Measurements from ENCODE around the gene TMA7B. TPM values are rescaled to one million over a fixed set of nuclear protein-coding genes. Genes with fewer than 3 reads are reported as not detected.

TMA7B gene
- total RNA-seq, 1 donor from 2014 or later: not detected

GRCh38 chr22:39933741-39934140 is 26.5 kb upstream of the TMA7B start:
- H3K27ac Mint-ChIP-seq (ENCODE audit: unreplicated experiment): no peak overlapping the region
- H3K4me1 Mint-ChIP-seq: peaks cover 36% of the 10 kb centered on the region
- TF ChIP-seq CTCF (conservative IDR thresholded peaks at IDR 0.05): no peak
- H3K4me3 Mint-ChIP-seq: no peak overlapping the region
- H3K27me3 Mint-ChIP-seq (ENCODE audit: low read depth): peaks cover 4% of the 10 kb centered on the region
- no peaks in the 10 kb centered on the region for H3K9me3 Mint-ChIP-seq
- no peaks in the 10 kb centered on the region for H3K36me3 Mint-ChIP-seq (ENCODE audit: low read depth)
- no peak for DNase-seq (ENCODE audit: low read depth, low spot score)

GRCh38 chr22:39935116-39935515 is 25.1 kb upstream of the TMA7B start:
- Mint-ChIP-seq H3K9me3 (no peaks in the 10 kb centered on the region), H3K36me3 (ENCODE audit: low read depth) (no peaks in the 10 kb centered on the region), H3K27me3 (ENCODE audit: low read depth) (peaks cover 4% of the 10 kb centered on the region), H3K4me3 (no peak overlapping the region), H3K27ac (ENCODE audit: unreplicated experiment) (no peak overlapping the region), H3K4me1 (peaks cover 36% of the 10 kb centered on the region)
- DNase-seq (ENCODE audit: low read depth, low spot score): no peak
- TF ChIP-seq CTCF (conservative IDR thresholded peaks at IDR 0.05): no peak

GRCh38 chr22:39935612-39936011 is 24.6 kb upstream of the TMA7B start:
- DNase-seq (ENCODE audit: low read depth, low spot score): no peak
- Mint-ChIP-seq H3K27me3 (ENCODE audit: low read depth) (peaks cover 4% of the 10 kb centered on the region), H3K9me3 (no peaks in the 10 kb centered on the region), H3K36me3 (ENCODE audit: low read depth) (no peaks in the 10 kb centered on the region), H3K27ac (ENCODE audit: unreplicated experiment) (no peak overlapping the region), H3K4me1 (peaks cover 40% of the 10 kb centered on the region), H3K4me3 (no peak overlapping the region)
- TF ChIP-seq CTCF (conservative IDR thresholded peaks at IDR 0.05): no peak

- peaks cover 45% of the 10 kb centered on the region for H3K4me1 Mint-ChIP-seq
- no peaks in the 10 kb centered on the region for H3K36me3 Mint-ChIP-seq (ENCODE audit: low read depth)
- H3K4me3 Mint-ChIP-seq: no peak overlapping the region
- no peak for TF ChIP-seq CTCF (conservative IDR thresholded peaks at IDR 0.05)
- no peak for DNase-seq (ENCODE audit: low read depth, low spot score)
- no peaks in the 10 kb centered on the region for H3K9me3 Mint-ChIP-seq
- H3K27me3 Mint-ChIP-seq (ENCODE audit: low read depth): peaks cover 4% of the 10 kb centered on the region
- H3K27ac Mint-ChIP-seq (ENCODE audit: unreplicated experiment): no peak overlapping the region
Measured at GRCh38 chr22:39936523-39937145, 23.6 kb upstream of the TMA7B start.

GRCh38 chr22:39937906-39938305 is 22.3 kb upstream of the TMA7B start:
- no peaks in the 10 kb centered on the region for H3K36me3 Mint-ChIP-seq (ENCODE audit: low read depth)
- H3K27me3 Mint-ChIP-seq (ENCODE audit: low read depth): peaks cover 4% of the 10 kb centered on the region
- no peak for DNase-seq (ENCODE audit: low read depth, low spot score)
- H3K9me3 Mint-ChIP-seq: no peaks in the 10 kb centered on the region
- no peak overlapping the region for H3K27ac Mint-ChIP-seq (ENCODE audit: unreplicated experiment)
- H3K4me1 Mint-ChIP-seq: peaks cover 43% of the 10 kb centered on the region
- no peak for TF ChIP-seq CTCF (conservative IDR thresholded peaks at IDR 0.05)
- no peak overlapping the region for H3K4me3 Mint-ChIP-seq

Measured in neural crest cell (in vitro differentiated cells).